ENCODE data around the gene ALG1.
A peak's percentile ranks its signal among the peaks of the same experiment; 100 is the strongest.

The ALG1 gene, protein sequence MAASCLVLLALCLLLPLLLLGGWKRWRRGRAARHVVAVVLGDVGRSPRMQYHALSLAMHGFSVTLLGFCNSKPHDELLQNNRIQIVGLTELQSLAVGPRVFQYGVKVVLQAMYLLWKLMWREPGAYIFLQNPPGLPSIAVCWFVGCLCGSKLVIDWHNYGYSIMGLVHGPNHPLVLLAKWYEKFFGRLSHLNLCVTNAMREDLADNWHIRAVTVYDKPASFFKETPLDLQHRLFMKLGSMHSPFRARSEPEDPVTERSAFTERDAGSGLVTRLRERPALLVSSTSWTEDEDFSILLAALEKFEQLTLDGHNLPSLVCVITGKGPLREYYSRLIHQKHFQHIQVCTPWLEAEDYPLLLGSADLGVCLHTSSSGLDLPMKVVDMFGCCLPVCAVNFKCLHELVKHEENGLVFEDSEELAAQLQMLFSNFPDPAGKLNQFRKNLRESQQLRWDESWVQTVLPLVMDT

GRCh38 chr16:5071681-5072333 is at the start of gene ALG1:
Gene ALG1, plus strand, starts transcription at chr16:5071843. Its CDS starts 7 bp downstream, at chr16:5071850.
- Histone ChIP-seq H3K9ac (ENCODE audit: low read length) (peak within 1 kb of the TSS; percentile 52), H3K4me1 (ENCODE audit: control insufficient read depth, insufficient read depth, low read length) (peaks cover 3% of the 10 kb centered on the region)

DNA sequence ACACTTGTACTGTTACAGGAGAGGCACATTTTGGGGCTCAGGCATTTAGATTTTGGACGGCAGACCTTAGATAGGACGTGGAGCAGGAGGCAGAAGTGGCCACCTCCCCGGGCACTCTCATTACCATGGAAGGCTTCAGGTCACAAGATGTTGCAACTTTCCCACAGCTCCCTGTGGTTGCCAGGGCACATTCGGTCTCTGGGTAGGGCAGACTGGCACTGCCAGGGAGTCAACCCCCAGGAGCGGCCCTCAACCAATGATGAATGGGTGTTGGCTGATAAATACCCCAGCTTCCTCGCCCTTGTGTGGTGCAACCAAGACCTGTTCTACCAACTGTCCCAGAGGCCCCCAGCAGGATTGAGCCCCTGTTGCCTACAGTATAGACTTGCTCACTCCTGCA is 49.1 kb upstream of the ALG1 start:
- no peaks in the 10 kb centered on the region for H3K36me3 ChIP-seq (ENCODE audit: control insufficient read depth, insufficient read depth, low read length)
- no peak overlapping the region for H3K27ac ChIP-seq (ENCODE audit: low read depth, low read length)
- no peaks in the 10 kb centered on the region for H3K27me3 ChIP-seq (ENCODE audit: control insufficient read depth, insufficient read depth, low read length)
- H3K4me1 ChIP-seq (ENCODE audit: control insufficient read depth, insufficient read depth, low read length), result no peaks in the 10 kb centered on the region
- no peak overlapping the region for H3K4me3 ChIP-seq (ENCODE audit: low read length)
- H3K9ac ChIP-seq (ENCODE audit: low read length), result no peak overlapping the region

More at GRCh38 chr16:5071681-5072333, at the start of gene ALG1:
- Histone ChIP-seq H3K27me3 (ENCODE audit: control insufficient read depth, insufficient read depth, low read length) (no peaks in the 10 kb centered on the region), H3K4me3 (ENCODE audit: low read length) (peak within 1 kb of the TSS; percentile 79), H3K36me3 (ENCODE audit: control insufficient read depth, insufficient read depth, low read length) (peaks cover 13% of the 10 kb centered on the region), H3K27ac (ENCODE audit: low read depth, low read length) (peak within 1 kb of the TSS; percentile 71)

GRCh38 chr16:5024632-5025031 is 47.0 kb upstream of the ALG1 start:
- H3K9ac ChIP-seq (ENCODE audit: low read length), result no peak overlapping the region
- no peak overlapping the region for H3K4me3 ChIP-seq (ENCODE audit: low read length)
- no peak overlapping the region for H3K27ac ChIP-seq (ENCODE audit: low read depth, low read length)

DNA sequence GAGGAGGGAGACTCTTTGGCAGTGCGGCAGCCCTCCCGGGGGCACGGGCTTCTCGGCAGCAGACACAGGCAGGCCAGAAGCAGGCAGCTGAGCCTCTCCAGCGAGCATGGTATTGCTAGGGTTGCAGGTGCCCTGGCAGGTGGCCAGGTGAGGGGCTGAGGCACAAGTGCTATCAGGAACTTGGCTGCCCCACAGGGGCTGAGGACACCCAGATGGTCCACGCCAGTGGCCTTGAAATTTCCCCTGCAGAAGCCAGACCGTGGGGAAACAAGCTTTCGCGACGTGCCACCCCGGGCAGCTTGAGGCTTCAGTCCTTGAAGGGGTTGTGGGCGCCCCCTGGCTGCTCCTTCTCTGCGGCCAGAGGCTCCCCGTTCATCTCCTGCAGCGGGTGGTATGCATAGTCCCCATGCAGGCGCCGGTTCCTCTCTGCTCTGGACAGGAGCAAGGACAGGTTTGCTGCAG is 46.4 kb upstream of the ALG1 start:
- Histone ChIP-seq H3K4me3 (ENCODE audit: low read length) (no peak overlapping the region), H3K36me3 (ENCODE audit: control insufficient read depth, insufficient read depth, low read length) (no peaks in the 10 kb centered on the region), H3K9ac (ENCODE audit: low read length) (no peak overlapping the region), H3K27ac (ENCODE audit: low read depth, low read length) (no peak overlapping the region), H3K4me1 (ENCODE audit: control insufficient read depth, insufficient read depth, low read length) (no peaks in the 10 kb centered on the region), H3K27me3 (ENCODE audit: control insufficient read depth, insufficient read depth, low read length) (no peaks in the 10 kb centered on the region)

More at GRCh38 chr16:5024632-5025031, 47.0 kb upstream of the ALG1 start:
- no peaks in the 10 kb centered on the region for H3K27me3 ChIP-seq (ENCODE audit: control insufficient read depth, insufficient read depth, low read length)
- H3K4me1 ChIP-seq (ENCODE audit: control insufficient read depth, insufficient read depth, low read length), result no peaks in the 10 kb centered on the region
- no peaks in the 10 kb centered on the region for H3K36me3 ChIP-seq (ENCODE audit: control insufficient read depth, insufficient read depth, low read length)

DNA sequence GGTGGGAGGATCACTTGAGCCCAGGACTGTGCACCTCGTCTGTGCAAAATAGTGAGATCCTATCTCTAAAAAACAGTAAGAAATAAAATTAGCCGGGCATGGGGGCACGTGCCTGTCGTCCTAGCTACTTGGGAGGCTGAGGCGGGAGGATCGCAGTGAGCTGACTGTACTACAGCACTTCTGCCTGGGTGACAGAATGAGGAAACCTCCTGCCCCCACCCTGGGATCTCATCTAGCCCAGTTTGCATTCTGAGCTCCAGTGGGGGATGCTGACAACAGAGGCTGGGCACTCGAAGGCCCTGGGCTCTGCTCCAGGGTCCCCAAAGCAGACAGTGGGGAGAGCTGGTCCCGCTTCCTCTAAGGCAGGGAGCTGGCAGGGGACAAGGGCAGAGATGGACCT is 45.0 kb upstream of the ALG1 start:
- H3K9ac ChIP-seq (ENCODE audit: low read length), result no peak overlapping the region
- no peaks in the 10 kb centered on the region for H3K4me1 ChIP-seq (ENCODE audit: control insufficient read depth, insufficient read depth, low read length)
- H3K4me3 ChIP-seq (ENCODE audit: low read length), result no peak overlapping the region
- H3K36me3 ChIP-seq (ENCODE audit: control insufficient read depth, insufficient read depth, low read length), result no peaks in the 10 kb centered on the region
- H3K27me3 ChIP-seq (ENCODE audit: control insufficient read depth, insufficient read depth, low read length), result no peaks in the 10 kb centered on the region
- H3K27ac ChIP-seq (ENCODE audit: low read depth, low read length), result no peak overlapping the region

DNA sequence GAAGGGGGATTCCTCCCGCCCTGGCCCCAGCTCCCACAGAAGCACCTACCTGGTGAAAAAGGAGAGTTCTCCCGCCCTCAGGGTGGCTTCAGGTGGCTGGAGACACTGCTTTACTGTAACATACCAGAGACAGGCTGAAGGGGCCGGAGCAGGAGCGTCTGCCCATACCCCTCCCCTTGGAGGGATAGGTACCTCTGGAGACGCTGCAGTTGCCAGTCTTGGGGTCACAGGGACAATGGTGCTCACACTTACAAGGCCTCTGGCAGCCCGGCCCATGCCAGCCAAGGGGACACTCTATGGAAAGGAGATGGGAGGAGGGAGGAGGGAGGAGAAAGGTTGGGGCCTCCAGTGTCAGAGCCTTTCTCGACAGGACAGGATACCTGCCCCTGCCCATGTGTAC is 44.6 kb upstream of the ALG1 start:
- Histone ChIP-seq H3K9ac (ENCODE audit: low read length) (no peak overlapping the region), H3K36me3 (ENCODE audit: control insufficient read depth, insufficient read depth, low read length) (no peaks in the 10 kb centered on the region), H3K4me3 (ENCODE audit: low read length) (no peak overlapping the region), H3K4me1 (ENCODE audit: control insufficient read depth, insufficient read depth, low read length) (no peaks in the 10 kb centered on the region), H3K27me3 (ENCODE audit: control insufficient read depth, insufficient read depth, low read length) (no peaks in the 10 kb centered on the region), H3K27ac (ENCODE audit: low read depth, low read length) (no peak overlapping the region)

DNA sequence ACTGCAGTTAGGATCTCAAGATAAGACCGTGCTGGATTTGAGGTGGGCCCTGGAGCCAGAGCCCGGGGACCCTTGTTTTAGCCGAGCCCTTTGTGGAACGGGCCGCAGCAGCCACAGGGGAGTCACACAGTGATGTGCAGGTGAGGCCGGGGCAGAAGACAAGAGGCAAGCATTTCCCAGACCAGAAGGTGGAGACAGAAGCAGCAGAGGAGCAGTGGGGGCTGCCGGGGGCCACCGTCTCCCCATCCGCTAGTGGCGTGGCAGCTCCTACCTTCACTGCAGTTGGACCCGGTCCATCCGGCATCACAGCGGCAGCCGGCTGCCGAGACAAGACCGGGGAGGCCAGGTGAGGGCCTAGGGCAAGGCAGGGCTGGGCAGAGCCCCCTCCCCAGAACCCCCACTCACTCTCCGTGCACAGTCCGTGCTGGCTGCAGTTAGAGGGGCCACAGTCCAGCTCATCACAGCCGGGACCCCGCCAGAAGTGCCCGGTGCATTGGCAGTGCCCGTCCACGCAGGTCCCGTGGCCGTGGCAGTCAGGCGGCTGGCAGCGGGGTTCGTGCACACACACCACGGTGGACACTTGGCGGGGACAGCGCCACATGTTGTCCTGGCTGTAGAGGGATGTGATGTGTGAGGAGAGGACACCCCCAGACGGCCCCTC is 43.9 kb upstream of the ALG1 start:
- H3K4me3 ChIP-seq (ENCODE audit: low read length), result no peak overlapping the region
- H3K4me1 ChIP-seq (ENCODE audit: control insufficient read depth, insufficient read depth, low read length), result peaks cover under 1% of the 10 kb centered on the region
- no peaks in the 10 kb centered on the region for H3K36me3 ChIP-seq (ENCODE audit: control insufficient read depth, insufficient read depth, low read length)
- H3K27ac ChIP-seq (ENCODE audit: low read depth, low read length), result no peak overlapping the region
- no peak overlapping the region for H3K9ac ChIP-seq (ENCODE audit: low read length)
- H3K27me3 ChIP-seq (ENCODE audit: control insufficient read depth, insufficient read depth, low read length), result no peaks in the 10 kb centered on the region

DNA sequence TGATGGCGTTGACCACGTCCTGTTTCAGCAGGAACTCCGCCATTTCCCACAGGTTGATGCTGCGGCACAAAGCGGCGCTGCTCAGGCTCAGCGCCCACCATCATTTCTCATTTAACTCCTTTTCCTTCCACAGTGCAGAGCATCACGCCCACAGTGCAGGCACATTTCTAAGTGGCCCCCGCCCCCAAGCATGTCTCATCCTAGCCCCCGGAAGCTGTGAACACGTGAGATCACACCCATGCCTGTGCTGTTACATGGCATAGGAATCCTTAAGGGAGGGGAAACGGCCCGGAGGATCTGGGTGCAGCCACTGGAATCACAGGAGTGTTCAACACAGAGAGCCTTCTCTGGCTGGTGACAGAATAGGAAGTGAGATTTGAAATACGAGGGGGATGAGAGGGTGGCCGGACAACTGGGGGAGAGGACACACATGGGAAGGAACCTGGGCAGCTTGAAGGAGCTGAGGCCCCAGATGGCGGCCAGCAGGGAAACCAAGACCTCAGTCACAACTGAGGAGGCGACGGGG is 42.6 kb upstream of the ALG1 start:
- peaks cover 6% of the 10 kb centered on the region for H3K4me1 ChIP-seq (ENCODE audit: control insufficient read depth, insufficient read depth, low read length)
- no peaks in the 10 kb centered on the region for H3K36me3 ChIP-seq (ENCODE audit: control insufficient read depth, insufficient read depth, low read length)
- no peaks in the 10 kb centered on the region for H3K27me3 ChIP-seq (ENCODE audit: control insufficient read depth, insufficient read depth, low read length)
- no peak overlapping the region for H3K27ac ChIP-seq (ENCODE audit: low read depth, low read length)
- H3K9ac ChIP-seq (ENCODE audit: low read length), result no peak overlapping the region
- H3K4me3 ChIP-seq (ENCODE audit: low read length), result no peak overlapping the region

- H3K9ac ChIP-seq (ENCODE audit: low read length), result no peak overlapping the region
- no peaks in the 10 kb centered on the region for H3K27me3 ChIP-seq (ENCODE audit: control insufficient read depth, insufficient read depth, low read length)
These were observed 41.3 kb upstream of the ALG1 start for GRCh38 chr16:5030251-5030870.

DNA sequence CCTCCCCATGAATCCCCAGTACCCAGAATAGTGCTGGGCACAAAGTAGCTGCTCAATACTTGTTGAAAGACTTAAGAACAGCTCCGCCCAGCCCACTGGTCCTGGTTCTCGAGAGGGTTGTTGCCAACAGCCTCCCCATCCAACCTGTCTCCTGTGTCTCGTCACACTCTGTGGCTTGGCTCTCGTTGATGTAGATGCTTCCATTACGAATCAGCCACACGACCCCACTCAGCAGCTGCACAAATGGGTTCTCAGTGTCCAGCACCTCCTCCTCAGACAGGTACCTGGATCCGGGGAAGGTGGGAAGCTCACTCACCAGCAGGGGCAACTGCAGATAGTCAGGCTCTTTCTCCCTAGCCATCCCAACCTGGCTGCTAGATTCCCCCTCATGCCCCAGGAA is 40.0 kb upstream of the ALG1 start:
- Histone ChIP-seq H3K27ac (ENCODE audit: low read depth, low read length) (no peak overlapping the region), H3K36me3 (ENCODE audit: control insufficient read depth, insufficient read depth, low read length) (no peaks in the 10 kb centered on the region), H3K4me1 (ENCODE audit: control insufficient read depth, insufficient read depth, low read length) (peaks cover 12% of the 10 kb centered on the region), H3K27me3 (ENCODE audit: control insufficient read depth, insufficient read depth, low read length) (no peaks in the 10 kb centered on the region), H3K4me3 (ENCODE audit: low read length) (no peak overlapping the region), H3K9ac (ENCODE audit: low read length) (no peak overlapping the region)

More at GRCh38 chr16:5030251-5030870, 41.3 kb upstream of the ALG1 start:
- no peak overlapping the region for H3K27ac ChIP-seq (ENCODE audit: low read depth, low read length)
- H3K4me1 ChIP-seq (ENCODE audit: control insufficient read depth, insufficient read depth, low read length), result peaks cover 12% of the 10 kb centered on the region
- H3K4me3 ChIP-seq (ENCODE audit: low read length), result no peak overlapping the region
- H3K36me3 ChIP-seq (ENCODE audit: control insufficient read depth, insufficient read depth, low read length), result no peaks in the 10 kb centered on the region

DNA sequence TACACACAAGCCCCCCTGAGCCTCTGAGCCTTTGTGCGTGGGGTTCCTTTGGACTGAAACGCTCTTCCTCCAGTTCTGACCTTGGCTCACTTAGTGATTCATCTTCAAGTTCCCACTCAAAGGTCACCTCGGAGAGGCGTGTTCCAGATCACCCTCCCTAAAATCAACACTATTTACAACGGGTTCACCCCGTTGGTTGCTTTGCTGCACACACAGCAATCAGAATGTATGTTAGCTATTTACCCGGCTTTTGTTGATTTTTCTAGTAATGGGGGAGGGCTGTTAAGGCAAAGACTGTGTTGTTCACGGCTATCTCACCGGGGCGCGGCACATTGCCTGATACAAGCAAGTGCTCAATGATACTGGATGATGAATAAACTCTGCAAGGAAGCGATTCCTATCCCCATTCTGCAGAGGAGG is 38.9 kb upstream of the ALG1 start:
- H3K4me3 ChIP-seq (ENCODE audit: low read length), result peak overlapping the region; percentile 85
- peaks cover 12% of the 10 kb centered on the region for H3K4me1 ChIP-seq (ENCODE audit: control insufficient read depth, insufficient read depth, low read length)
- H3K36me3 ChIP-seq (ENCODE audit: control insufficient read depth, insufficient read depth, low read length), result no peaks in the 10 kb centered on the region
- H3K27me3 ChIP-seq (ENCODE audit: control insufficient read depth, insufficient read depth, low read length), result no peaks in the 10 kb centered on the region
- peak overlapping the region; percentile 45 for H3K9ac ChIP-seq (ENCODE audit: low read length)
- H3K27ac ChIP-seq (ENCODE audit: low read depth, low read length), result no peak overlapping the region

Data from rectal smooth muscle tissue (tissue), 1 donor.